DMS53 treated with DMSO at 0.1 percent for 48 hours (cell line): ENCODE measurements around the gene LMLN.
A peak's percentile ranks its signal among the peaks of the same experiment; 100 is the strongest.
"Not testable (repeated sequence)": the region's sequence is repeated elsewhere in the genome, so short reads cannot be mapped to it uniquely, and the experiment has no call there.

Source experiments
- DNase-seq: peaks from one replicate; lab custom pipeline; 2025; ENCODE audit not compliant: unreplicated experiment; lab: John Stamatoyannopoulos, UW

Gene LMLN

GRCh38 chr3:197955892-197956477 lies 4.0 kb upstream of the LMLN start:
- no peak for DNase-seq

DNA sequence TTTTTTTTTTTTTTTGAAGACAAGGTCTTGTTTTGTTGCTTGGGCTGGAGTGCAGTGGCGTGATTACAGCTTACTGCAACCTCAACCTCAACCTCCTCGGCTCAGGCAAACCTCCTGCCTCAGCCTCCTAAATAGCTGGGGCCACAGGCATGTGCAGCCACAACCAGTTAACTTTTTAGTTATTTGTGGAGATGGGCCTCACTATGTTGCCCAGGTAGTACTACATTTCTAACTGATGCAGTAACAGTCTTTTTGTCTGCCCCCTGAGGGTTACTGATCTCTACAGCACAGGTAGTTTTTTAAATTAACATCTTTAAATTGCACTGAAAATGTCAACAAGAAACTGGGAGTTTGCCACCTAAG lies 3.4 kb upstream of the LMLN start:
- no peak for DNase-seq

DNA sequence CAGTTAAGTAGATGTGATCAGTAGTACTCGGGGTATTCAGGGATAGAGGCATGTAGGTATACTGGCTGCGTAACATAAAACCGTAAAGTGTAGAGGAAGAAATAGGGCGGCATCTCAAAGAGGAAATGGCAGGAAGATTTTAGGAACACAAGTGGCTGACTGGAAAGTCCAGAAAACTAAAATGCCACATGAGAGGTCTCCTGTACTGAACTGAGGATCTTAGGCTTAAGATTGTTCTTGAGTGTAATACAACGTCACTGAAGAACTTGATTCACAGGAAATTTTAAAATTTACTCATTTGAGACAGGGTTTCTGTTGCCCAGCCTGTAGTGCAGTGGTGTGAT lies 2.3 kb upstream of the LMLN start:
- no peak for DNase-seq

DNA sequence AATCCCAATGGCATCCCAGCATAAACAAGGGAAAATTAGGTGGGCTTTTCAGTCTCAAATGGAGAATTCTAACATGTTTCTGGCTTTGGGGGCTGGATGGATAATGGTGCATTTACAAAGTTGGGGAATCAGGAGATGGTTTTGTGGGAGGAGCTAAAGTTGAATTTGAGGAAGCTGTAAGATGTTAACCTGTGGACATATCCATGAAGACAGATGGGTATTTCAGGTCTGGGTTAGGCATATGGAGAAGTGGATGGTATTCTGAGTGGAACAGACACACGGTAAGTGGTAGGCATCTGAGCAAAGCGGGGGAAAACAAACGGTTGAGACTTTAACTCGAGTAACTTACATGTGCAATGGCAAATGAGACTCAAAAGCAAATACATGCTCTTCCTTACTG lies 1.7 kb upstream of the LMLN start:
- DNase-seq = no peak

DNA sequence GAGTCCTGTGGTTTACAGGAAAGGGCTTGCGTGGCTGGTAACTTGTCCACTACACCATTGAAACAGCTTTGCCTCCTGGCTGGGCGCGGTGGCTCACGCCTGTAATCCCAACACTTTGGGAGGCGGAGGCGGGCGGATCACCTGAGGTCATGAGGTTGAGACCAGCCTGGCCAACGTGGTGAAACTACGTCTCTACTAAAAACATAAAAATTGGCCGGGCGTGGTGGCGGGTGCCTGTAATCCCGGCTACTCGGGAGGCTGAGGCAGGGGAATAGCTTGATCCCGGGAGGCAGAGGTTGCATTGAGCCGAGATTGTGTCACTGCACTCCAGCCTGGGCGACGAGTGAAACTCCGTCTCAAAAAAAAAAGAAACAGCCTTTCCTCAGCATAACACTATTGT lies 1.2 kb upstream of the LMLN start:
- DNase-seq = not testable (repeated sequence)

DNA sequence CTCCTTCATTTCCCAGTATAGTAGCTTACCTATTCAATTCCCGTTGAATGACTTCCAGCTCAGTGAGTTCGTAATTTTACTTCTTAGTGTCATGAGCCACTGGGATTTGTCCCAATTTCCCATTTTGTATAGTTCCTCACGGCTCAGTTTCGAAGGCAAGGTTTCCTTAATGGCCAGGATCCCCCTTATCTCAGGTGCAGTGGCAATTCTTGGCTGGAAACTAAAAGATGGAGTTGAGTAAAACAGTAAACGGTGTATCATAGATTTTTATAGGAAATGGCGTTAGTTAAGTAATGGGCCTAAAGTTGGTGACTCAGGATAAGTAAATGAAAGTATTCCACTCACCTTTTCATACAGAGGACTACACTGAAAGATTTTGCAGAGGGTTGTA lies 522 bp upstream of the LMLN start:
- DNase-seq = no peak

GRCh38 chr3:197960694-197961581 lies 921 bp downstream of the LMLN start:
- no peak for DNase-seq

GRCh38 chr3:197961582-197961945 lies 1.5 kb downstream of the LMLN start:
- DNase-seq = no peak

DNA sequence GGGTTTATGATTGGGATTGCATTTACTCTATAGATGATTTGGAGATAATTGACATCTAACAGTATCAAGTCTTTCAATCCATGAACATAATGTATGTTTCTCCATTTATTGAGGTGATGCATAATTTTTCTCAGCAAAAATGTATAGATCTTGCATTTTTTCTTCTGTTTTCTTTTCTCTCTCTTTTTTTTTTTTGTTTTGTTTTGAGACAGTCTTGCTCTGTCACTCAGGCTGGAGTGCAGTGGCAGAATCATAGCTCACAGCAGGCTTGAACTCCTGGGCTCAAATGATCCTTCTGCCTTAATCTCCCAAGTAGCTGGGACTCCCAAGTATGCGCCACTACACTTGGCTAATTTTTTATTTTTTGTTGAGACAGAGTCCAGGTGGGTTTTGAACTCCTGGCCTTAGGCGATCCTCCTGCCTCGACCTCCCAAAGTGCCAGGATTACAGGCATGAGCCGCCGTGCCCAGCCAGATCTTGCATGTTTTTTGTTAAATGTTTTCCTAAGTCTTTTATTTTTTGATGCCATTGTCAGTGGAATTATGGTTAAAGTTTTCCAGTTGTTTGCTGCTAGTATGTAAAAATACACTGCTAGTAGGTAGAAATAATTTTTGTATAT lies 3.1 kb downstream of the LMLN start:
- no peak for DNase-seq

- DNase-seq = not testable (repeated sequence)
These were observed 7.4 kb downstream of the LMLN start for GRCh38 chr3:197967337-197967989.

DNA sequence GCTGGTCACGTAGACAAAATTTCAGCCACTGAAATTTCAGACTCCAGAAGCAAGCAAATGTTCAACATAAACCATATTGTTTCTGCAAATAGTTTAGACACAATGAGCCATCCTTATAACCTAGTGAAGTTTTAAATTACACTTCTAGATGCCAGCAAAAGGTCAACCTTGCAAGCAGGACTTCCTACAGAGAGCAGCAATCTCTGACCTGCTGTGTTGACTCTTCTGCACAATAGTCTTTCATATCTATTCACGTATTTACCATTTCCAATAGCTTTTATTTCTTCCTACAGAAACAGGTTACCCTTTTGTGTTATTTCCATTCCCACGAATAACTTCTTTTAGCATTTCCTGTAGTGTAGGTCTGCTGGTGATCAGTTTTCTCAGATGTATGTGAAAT lies 10.6 kb downstream of the LMLN start:
- no peak for DNase-seq

DNA sequence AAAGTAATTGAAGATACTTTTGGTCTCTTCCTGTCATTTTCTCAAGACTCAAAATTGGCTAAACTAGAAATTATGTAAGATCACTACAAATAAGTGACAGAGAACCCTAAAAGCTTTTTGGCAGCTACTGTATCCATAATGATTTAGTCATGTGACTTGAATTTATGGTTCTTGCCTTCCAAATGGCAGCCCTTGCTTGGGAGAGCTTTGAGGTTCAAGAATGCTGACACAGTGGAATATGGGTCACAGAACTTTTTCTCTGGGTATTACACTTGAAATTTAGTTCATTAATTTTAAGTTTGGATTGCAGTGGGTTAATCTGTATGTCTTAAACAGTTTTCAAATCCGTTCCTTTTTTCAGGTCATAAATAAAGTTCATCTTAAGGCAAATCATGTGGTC lies 14.0 kb downstream of the LMLN start:
- no peak for DNase-seq

GRCh38 chr3:197975311-197975710 lies 15.3 kb downstream of the LMLN start:
- DNase-seq = no peak

DNA sequence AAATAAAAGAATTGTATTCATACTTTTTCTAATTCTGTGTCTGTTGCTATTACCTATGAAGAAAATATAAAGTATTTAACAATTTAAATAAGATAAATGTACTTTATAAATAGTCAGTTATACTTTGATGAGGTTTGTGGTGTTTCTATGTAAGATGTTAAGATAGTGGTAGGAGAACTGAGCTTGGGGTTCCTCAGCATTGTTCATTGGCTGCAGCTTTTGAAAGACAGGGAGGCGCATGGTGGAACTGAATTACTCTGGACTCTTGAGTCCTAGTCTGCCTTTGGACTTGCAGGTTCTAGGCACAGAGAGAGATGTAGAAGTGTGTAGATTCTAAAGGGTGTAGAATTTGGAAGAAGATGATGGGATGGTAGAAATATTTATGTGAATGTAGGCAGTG lies 23.1 kb downstream of the LMLN start:
- no peak for DNase-seq

- DNase-seq = no peak
These were observed 29.6 kb downstream of the LMLN start for GRCh38 chr3:197989651-197990050.

- peak; percentile 9 for DNase-seq
These were observed 34.7 kb downstream of the LMLN start for GRCh38 chr3:197994736-197995135.

DNA sequence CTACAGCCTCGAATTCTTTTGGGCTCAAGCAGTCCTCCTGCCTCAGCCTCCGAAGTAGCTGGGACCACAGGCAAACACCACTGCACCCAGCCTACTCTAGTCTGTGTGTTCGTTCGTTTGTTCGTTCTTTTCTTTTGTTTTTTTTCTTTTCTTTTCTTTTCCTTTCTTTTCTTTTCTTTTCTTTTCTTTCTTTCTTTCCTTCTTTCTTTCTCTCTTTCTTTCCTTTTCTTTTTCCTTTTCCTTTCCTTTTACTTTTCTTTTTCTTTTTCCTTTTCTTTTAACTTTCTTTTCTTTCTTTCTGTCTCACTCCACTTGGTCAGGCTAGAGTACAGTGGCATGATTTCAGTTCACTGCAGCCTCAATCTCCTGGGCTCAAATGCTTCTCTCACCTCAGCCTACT lies 36.8 kb downstream of the LMLN start:
- no peak for DNase-seq

- DNase-seq = no peak
These were observed 37.9 kb downstream of the LMLN start for GRCh38 chr3:197997936-197998335.

DNA sequence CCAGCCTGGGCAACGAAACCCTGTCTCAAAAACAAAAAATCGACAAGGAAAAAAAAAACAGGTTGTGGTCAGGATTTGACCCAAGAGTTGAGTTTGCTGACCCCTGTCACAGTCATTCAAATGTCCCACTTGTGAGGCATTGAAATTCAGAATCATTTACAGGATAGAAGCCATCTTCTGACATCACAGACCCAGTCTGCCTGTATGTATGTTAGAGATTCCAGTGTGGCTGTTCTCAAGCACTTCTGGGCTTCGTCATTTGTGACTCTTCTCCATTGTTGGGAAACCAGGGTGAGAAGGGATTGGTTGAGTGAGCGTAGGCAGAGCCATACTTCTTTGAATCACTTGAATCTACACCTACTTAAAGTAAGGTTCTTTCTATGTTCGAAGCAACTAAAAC lies 57.1 kb downstream of the LMLN start:
- no peak for DNase-seq

DNA sequence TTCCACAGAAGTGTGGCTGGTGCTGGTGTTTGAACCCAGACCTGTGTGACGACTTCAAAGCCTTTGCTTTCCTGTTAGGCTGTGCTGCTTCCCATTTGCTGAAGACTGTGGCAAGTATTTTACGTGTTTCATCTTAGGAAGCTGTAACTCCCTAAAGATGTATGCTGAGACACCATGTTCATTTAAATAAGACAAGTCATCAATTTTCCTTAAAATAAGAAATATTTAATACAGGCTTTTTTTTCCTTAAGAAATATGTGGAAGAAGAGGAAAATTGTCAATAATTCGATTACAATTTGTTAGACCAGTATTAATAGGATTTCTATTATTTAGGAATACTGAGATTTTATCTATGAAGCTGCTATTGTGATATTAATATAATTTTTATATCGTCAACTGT lies 58.4 kb downstream of the LMLN start:
- DNase-seq = no peak

- no peak for DNase-seq
These were observed 59.1 kb downstream of the LMLN start for GRCh38 chr3:198019115-198019514.

DNA sequence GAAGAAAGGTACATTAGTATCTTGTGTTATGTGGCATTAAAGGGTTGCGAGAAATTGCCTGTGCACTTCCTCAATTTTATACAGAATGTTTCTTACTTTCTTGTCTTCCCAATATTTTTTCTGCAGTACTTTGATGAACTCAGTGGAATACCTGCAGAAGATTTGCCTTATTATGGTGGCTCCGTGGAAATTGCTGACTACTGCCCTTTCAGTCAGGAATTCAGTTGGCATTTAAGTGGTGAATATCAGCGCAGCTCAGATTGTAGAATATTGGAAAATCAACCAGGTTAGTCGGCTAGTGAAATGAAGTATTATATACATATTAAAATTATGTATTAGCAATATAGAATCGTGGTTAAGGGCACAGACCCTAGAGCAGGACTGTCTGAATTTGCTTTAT lies 61.3 kb downstream of the LMLN start:
- DNase-seq = no peak
